HCT116 (cell line): ENCODE results near the gene CDH2. TPM values are rescaled to one million over a fixed set of nuclear protein-coding genes. Genes with fewer than 3 reads are reported as not detected.

Experiments used
- ATAC-seq: fragments of 200-7000 bp; cut with Tn5 transposase; 2 replicates; pipeline ENCODE4 v1.9.1; 2020; ENCODE audit warnings: mild to moderate bottlenecking, moderate library complexity
- BruUV-seq: library from RNA; stranded (reverse); fragments of 400-500 nt; replicated peaks from 2 replicates; lab custom pipeline; 2021; lab: Mats Ljungman, UMichigan
- CTCF ChIA-PET: fragments of 300-600 bp; sonication (Branson Sonifier 250); formaldehyde crosslinking; loops from one replicate; lab custom pipeline; 2021; ENCODE audit warnings: antibody characterized with exemption; lab: Charles Lee
- POLR2A ChIA-PET: fragments of 300-600, 350-600 bp; sonication (Branson Sonifier 250); formaldehyde crosslinking; loops from one replicate; lab custom pipeline; 2021; ENCODE audit warnings: antibody characterized with exemption; lab: Charles Lee
- RAD21 ChIA-PET, 2 experiments: fragments of 300-600 bp; sonication (Branson Sonifier 250); formaldehyde crosslinking; loops; one replicate each; lab custom pipeline; 2023; ENCODE audit warnings: low total read pairs in 2 of 2; ENCODE audit not compliant: uncharacterized antibody in 2 of 2, unreplicated experiment in 2 of 2, low non-redundant PET in 1 of 2; lab: Charles Lee
- DNase-seq: peaks from one replicate; pipeline ENCODE4 v3.0.0-alpha.2; 2010; ENCODE audit warnings: low read depth, low spot score
- H2AFZ ChIP-seq: fragments of 200-600 bp; shearing (Covaris generic), sonication (generic); 2 replicates; pipeline ENCODE4 v1.6.1; 2017; ENCODE audit warnings: low read depth, mixed run types, mixed read lengths, antibody characterized with exemption, low read length; ENCODE audit not compliant: poor library complexity, severe bottlenecking
- H3K27ac ChIP-seq: 2 replicates; pipeline ENCODE4 v1.5.1; 2012; ENCODE audit warnings: low read depth, low read length
- H3K27me3 ChIP-seq: fragments of 200-600 bp; sonication (generic); 2 replicates; pipeline ENCODE4 v1.6.1; 2016; ENCODE audit warnings: mixed run types, low read length, mixed read lengths; ENCODE audit not compliant: insufficient read depth
- H3K36me3 ChIP-seq, 2 experiments: fragments of 200-500 bp in 1 of 2; fragments of 200-600 bp in 1 of 2; sonication (Bioruptor generic) in 1 of 2; sonication (generic) in 1 of 2; 2 replicates each; pipeline versions ENCODE4 v1.5.1 to v1.6.1; 2014 to 2016; ENCODE audit warnings: low read length in 2 of 2, inconsistent platforms in 1 of 2, mixed read lengths in 1 of 2, mixed run types in 1 of 2; ENCODE audit not compliant: insufficient read depth in 2 of 2, control insufficient read depth in 1 of 2
- H3K4me1 ChIP-seq, 2 experiments: fragments of 200-600 bp in 1 of 2; sonication (generic) in 1 of 2; 2 replicates each; pipeline versions ENCODE4 v1.5.1 to v1.6.1; 2012 to 2017; ENCODE audit warnings: low read length in 2 of 2, inconsistent platforms in 1 of 2, mild to moderate bottlenecking in 1 of 2, mixed read lengths in 1 of 2, mixed run types in 1 of 2, moderate library complexity in 1 of 2; ENCODE audit not compliant: insufficient read depth in 2 of 2, control insufficient read depth in 1 of 2
- H3K4me2 ChIP-seq: fragments of 200-600 bp; sonication (generic); 2 replicates; pipeline ENCODE4 v1.6.1; 2017; ENCODE audit warnings: mixed run types, low read length, mixed read lengths
- H3K4me3 ChIP-seq, 2 experiments: fragments of 200-600 bp in 1 of 2; sonication (generic) in 1 of 2; replicated peaks in 1 of 2; 2 replicates each; pipeline ENCODE4 v1.5.1; 2011 to 2016; ENCODE audit warnings: low read length in 2 of 2, control low read depth in 1 of 2, low read depth in 1 of 2, mild to moderate bottlenecking in 1 of 2, mixed read lengths in 1 of 2, mixed run types in 1 of 2
- H3K79me2 ChIP-seq: fragments of 200-600 bp; sonication (generic); 2 replicates; pipeline ENCODE4 v1.6.1; 2017; ENCODE audit warnings: mild to moderate bottlenecking, mixed run types, low read length, moderate library complexity, mixed read lengths; ENCODE audit not compliant: insufficient read depth
- H3K9ac ChIP-seq: fragments of 200-600 bp; sonication (generic); 2 replicates; pipeline ENCODE4 v1.6.1; 2016; ENCODE audit warnings: low read length, mixed read lengths
- H3K9me2 ChIP-seq: fragments of 200-600 bp; sonication (generic), shearing (Covaris generic); 2 replicates; pipeline ENCODE4 v1.6.1; 2017; ENCODE audit warnings: mixed run types, mild to moderate bottlenecking, moderate library complexity; ENCODE audit not compliant: insufficient read depth
- H3K9me3 ChIP-seq, 2 experiments: fragments of 200-500 bp in 1 of 2; fragments of 200-600 bp in 1 of 2; sonication (Bioruptor generic) in 1 of 2; sonication (generic) in 1 of 2; 2 replicates each; pipeline ENCODE4 v1.6.1; 2014 to 2017; ENCODE audit warnings: low read length in 2 of 2, mixed read lengths in 2 of 2, inconsistent platforms in 1 of 2, low read depth in 1 of 2, mild to moderate bottlenecking in 1 of 2, mixed run types in 1 of 2, moderate library complexity in 1 of 2; ENCODE audit not compliant: control insufficient read depth in 1 of 2, insufficient read depth in 1 of 2
- H4K20me1 ChIP-seq: fragments of 200-600 bp; sonication (generic), shearing (Covaris generic); 2 replicates; pipeline ENCODE4 v1.6.1; 2017; ENCODE audit warnings: mixed run types, mild to moderate bottlenecking, moderate library complexity; ENCODE audit not compliant: insufficient read depth
- CTCF ChIP-seq, 3 experiments: fragments of 200-600 bp in 1 of 3; sonication (generic) in 1 of 3; IDR thresholded peaks in 2 of 3; conservative IDR thresholded peaks in 1 of 3; 2 replicates each; pipeline ENCODE4 v1.5.1; 2012 to 2017; ENCODE audit warnings: low read depth in 2 of 3, low read length in 2 of 3, antibody characterized with exemption in 1 of 3, borderline replicate concordance in 1 of 3, control low read depth in 1 of 3, mild to moderate bottlenecking in 1 of 3, mixed read lengths in 1 of 3, mixed run types in 1 of 3, moderate library complexity in 1 of 3; ENCODE audit not compliant: insufficient read depth in 1 of 3
- EGR1 ChIP-seq: IDR thresholded peaks from 2 replicates; pipeline ENCODE4 v1.6.1; 2012; ENCODE audit warnings: low read depth
- ELF1 ChIP-seq: IDR thresholded peaks from 2 replicates; pipeline ENCODE4 v1.6.1; 2012; ENCODE audit warnings: low read depth, borderline replicate concordance
- EZH2 ChIP-seq: fragments of 200-600 bp; sonication (generic); IDR thresholded peaks from 2 replicates; pipeline ENCODE4 v1.6.1; 2017; ENCODE audit warnings: antibody characterized with exemption, mixed run types
- EZH2phosphoT487 ChIP-seq: fragments of 200-600 bp; IDR thresholded peaks from 2 replicates; pipeline ENCODE4 v1.6.1; 2018; ENCODE audit warnings: antibody characterized with exemption, borderline replicate concordance
- FOSL1 ChIP-seq: IDR thresholded peaks from 2 replicates; pipeline ENCODE4 v1.6.1; 2012; ENCODE audit warnings: low read depth
- JUND ChIP-seq: IDR thresholded peaks from 2 replicates; pipeline ENCODE4 v1.6.1; 2012
- POLR2A ChIP-seq: IDR thresholded peaks from 2 replicates; pipeline ENCODE4 v1.7.0; 2011; ENCODE audit warnings: borderline replicate concordance; ENCODE audit not compliant: insufficient read depth, insufficient read length; ENCODE audit errors: extremely low read depth
- REST ChIP-seq: IDR thresholded peaks from 2 replicates; pipeline ENCODE4 v1.6.1; 2012; ENCODE audit warnings: low read depth
- SIN3A ChIP-seq: IDR thresholded peaks from 2 replicates; pipeline ENCODE4 v1.6.1; 2012; ENCODE audit warnings: low read depth
- SP1 ChIP-seq: IDR thresholded peaks from 2 replicates; pipeline ENCODE4 v1.6.1; 2012; ENCODE audit warnings: low read depth
- SRF ChIP-seq: IDR thresholded peaks from 2 replicates; pipeline ENCODE4 v1.6.1; 2012; ENCODE audit warnings: low read depth
- TCF7L2 ChIP-seq: IDR thresholded peaks from 2 replicates; pipeline ENCODE4 v1.7.0; 2011; ENCODE audit warnings: borderline replicate concordance, inconsistent platforms; ENCODE audit not compliant: insufficient read depth, insufficient read length; ENCODE audit errors: extremely low read depth
- YY1 ChIP-seq: IDR thresholded peaks from 2 replicates; pipeline ENCODE4 v1.6.1; 2011; ENCODE audit warnings: low read length, low read depth, moderate library complexity, mild to moderate bottlenecking; ENCODE audit not compliant: insufficient replicate concordance; ENCODE audit errors: extremely low read depth
- ZFX ChIP-seq: fragments of 450-650 bp; IDR thresholded peaks from 2 replicates; pipeline ENCODE4 v1.6.1; 2017
- ZNF274 ChIP-seq: fragments of 200-500 bp; sonication (Bioruptor generic); IDR thresholded peaks from 2 replicates; pipeline ENCODE4 v1.6.1; 2014; ENCODE audit warnings: mild to moderate bottlenecking, low read depth, low read length, inconsistent platforms
- intact Hi-C: fragments of 100-400 bp; cut with micrococcal nuclease; formaldehyde crosslinking; loops from 2 replicates; pipeline ENCODE4 v1.10.0; 2022
- total RNA-seq: library from RNA; stranded (reverse); gene quantifications from one replicate; pipeline ENCODE4 v1.2.1, GENCODE V29; 2021; ENCODE audit not compliant: unreplicated experiment

The CDH2 gene
- total RNA-seq, 1 experiment from 2014 or later = 0.15 TPM

- no peak overlapping the region for H2AFZ ChIP-seq
- H3K79me2 ChIP-seq = no peaks in the 10 kb centered on the region
- intact Hi-C loops = no loop called here
- H3K9me3 ChIP-seq = no peaks in the 10 kb centered on the region
- H3K27ac ChIP-seq = no peak overlapping the region
- ChIA-PET POLR2A (no interaction called here), RAD21 (no interaction called here), CTCF (no interaction called here)
- no peak overlapping the region for H3K9ac ChIP-seq
- TF ChIP-seq EZH2 = no peak
- BruUV-seq = no TSS peak
- no peaks in the 10 kb centered on the region for H3K36me3 ChIP-seq
- no peak overlapping the region for H3K4me3 ChIP-seq
- H3K4me1 ChIP-seq = no peaks in the 10 kb centered on the region
- H4K20me1 ChIP-seq = no peaks in the 10 kb centered on the region
- no peaks in the 10 kb centered on the region for H3K9me2 ChIP-seq
- no peaks in the 10 kb centered on the region for H3K27me3 ChIP-seq
- no peak for ATAC-seq
- H3K4me2 ChIP-seq = no peak overlapping the region
- DNase-seq = no peak
These were observed 126.4 kb downstream of the CDH2 start for GRCh38 chr18:28050545-28050944.

DNA sequence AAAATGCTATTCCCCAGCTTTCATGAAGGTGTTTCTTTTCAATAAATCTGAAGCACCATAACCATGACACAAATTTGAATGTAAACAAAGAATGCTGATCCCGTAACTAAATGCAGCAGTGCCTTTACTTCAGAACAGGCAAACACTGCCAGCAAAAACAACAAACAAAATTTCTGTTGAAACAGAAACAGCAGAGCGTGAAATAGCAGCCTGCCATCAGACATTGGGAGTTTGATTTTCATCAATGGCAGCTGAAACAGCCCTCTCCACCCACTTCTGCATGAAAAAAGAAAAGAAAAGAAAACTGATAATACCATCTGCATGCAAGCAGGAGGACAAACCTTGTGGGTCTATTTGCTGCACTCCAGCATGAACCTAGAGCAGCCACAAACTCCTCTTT, 128.3 kb downstream of the CDH2 start:
- Histone ChIP-seq H3K4me1 (no peaks in the 10 kb centered on the region), H3K4me2 (no peak overlapping the region), H4K20me1 (no peaks in the 10 kb centered on the region), H3K27ac (no peak overlapping the region), H2AFZ (no peak overlapping the region), H3K27me3 (no peaks in the 10 kb centered on the region), H3K9me3 (no peaks in the 10 kb centered on the region), H3K79me2 (no peaks in the 10 kb centered on the region), H3K9ac (no peak overlapping the region), H3K36me3 (no peaks in the 10 kb centered on the region), H3K9me2 (no peaks in the 10 kb centered on the region), H3K4me3 (no peak overlapping the region)
- CTCF ChIA-PET = no interaction called here
- POLR2A ChIA-PET = no interaction called here
- RAD21 ChIA-PET = no interaction called here
- intact Hi-C loops = loop anchor here (5.0 kb wide), 1 partner anchor 394 kb away; no protein-coding TSS in a partner anchor
- DNase-seq (no peak), ATAC-seq (no peak)
- BruUV-seq = no TSS peak
- TF ChIP-seq ZNF274 = no peak
- no peak for TF ChIP-seq CTCF (IDR thresholded peaks at IDR 0.05 in 2 of 3, conservative IDR thresholded peaks at IDR 0.05 in 1 of 3; ENCODE audit: borderline replicate concordance in 1 of 3, insufficient read depth in 1 of 3, low read depth in 2 of 3, low read length in 2 of 3)
- TF ChIP-seq SP1 = no peak
- no peak for TF ChIP-seq ELF1
- no peak for TF ChIP-seq REST
- TF ChIP-seq EGR1 = no peak
- TF ChIP-seq POLR2A = no peak
- no peak for TF ChIP-seq EZH2
- no peak for TF ChIP-seq SIN3A
- no peak for TF ChIP-seq JUND
- TF ChIP-seq ZFX = no peak
- no peak for TF ChIP-seq FOSL1
- TF ChIP-seq TCF7L2 = no peak
- no peak for TF ChIP-seq EZH2phosphoT487
- TF ChIP-seq SRF = no peak
- TF ChIP-seq YY1 = no peak
